ENCODE results near the gene PRPF31. TPM values are rescaled to one million over a fixed set of nuclear protein-coding genes. Genes with fewer than 3 reads are reported as not detected.
"Not testable (repeated sequence)": the region's sequence is repeated elsewhere in the genome, so short reads cannot be mapped to it uniquely, and the experiment has no call there.

The PRPF31 gene
- total RNA-seq, 1 experiment from 2014 or later = 59.7 TPM

DNA sequence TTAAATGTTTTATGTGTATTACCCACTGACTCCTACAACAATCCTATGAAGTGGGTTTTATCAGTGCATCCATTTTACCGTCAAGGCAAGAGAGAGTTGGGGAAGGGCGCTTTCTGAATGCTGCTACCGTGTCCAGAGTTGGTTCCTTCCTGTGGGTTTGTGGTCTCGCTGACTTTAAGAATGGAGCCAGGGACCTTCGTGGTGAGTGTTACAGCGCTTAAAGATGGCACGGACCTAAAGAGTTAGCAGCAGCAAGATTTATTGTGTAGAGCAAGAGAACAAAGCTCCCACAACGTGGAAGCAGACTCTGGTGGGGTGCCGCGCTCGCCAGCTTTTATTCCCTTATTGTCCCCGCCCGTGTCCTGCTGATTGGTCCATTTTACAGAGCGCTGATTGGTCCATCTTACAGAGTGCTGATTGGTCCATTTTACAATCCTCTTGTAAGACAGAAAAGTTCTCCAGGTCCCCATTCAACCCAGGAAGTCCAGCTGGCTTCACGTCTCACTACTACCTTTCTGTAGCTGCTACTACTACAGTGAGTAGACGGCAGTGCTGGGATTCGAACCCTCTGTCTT, 21.0 kb upstream of the PRPF31 start:
- peaks cover 16% of the 10 kb centered on the region for H3K27me3 Mint-ChIP-seq (ENCODE audit: insufficient read depth, unreplicated experiment)
- H3K36me3 Mint-ChIP-seq (ENCODE audit: insufficient read depth, unreplicated experiment) = no peaks in the 10 kb centered on the region
- intact Hi-C loops (cut with micrococcal nuclease) = no loop called here
- H3K27ac Mint-ChIP-seq (ENCODE audit: low read depth, unreplicated experiment) = no peak overlapping the region
- no peak overlapping the region for H3K4me3 Mint-ChIP-seq (ENCODE audit: unreplicated experiment)
- H3K9me3 Mint-ChIP-seq (ENCODE audit: unreplicated experiment) = no peaks in the 10 kb centered on the region
- peaks cover 10% of the 10 kb centered on the region for H3K4me1 Mint-ChIP-seq (ENCODE audit: insufficient read depth, unreplicated experiment)
- TF ChIP-seq CTCF (IDR thresholded peaks at IDR 0.05; ENCODE audit: unreplicated experiment) = no peak
- CTCF ChIA-PET = interaction anchor here (0.7 to 2.7 kb wide), 4 partner anchors 138 to 1065 kb away, joined by 3 to 8 read pairs (median 4); no protein-coding TSS in a partner anchor
- POLR2A ChIA-PET = interaction anchor here (0.6 kb wide), 1 partner anchor 1387 kb away, joined by 4 read pairs; no protein-coding TSS in a partner anchor
- no peak for DNase-seq (ENCODE audit: unreplicated experiment)
- no TSS peak for BruUV-seq (replicated peaks)

DNA sequence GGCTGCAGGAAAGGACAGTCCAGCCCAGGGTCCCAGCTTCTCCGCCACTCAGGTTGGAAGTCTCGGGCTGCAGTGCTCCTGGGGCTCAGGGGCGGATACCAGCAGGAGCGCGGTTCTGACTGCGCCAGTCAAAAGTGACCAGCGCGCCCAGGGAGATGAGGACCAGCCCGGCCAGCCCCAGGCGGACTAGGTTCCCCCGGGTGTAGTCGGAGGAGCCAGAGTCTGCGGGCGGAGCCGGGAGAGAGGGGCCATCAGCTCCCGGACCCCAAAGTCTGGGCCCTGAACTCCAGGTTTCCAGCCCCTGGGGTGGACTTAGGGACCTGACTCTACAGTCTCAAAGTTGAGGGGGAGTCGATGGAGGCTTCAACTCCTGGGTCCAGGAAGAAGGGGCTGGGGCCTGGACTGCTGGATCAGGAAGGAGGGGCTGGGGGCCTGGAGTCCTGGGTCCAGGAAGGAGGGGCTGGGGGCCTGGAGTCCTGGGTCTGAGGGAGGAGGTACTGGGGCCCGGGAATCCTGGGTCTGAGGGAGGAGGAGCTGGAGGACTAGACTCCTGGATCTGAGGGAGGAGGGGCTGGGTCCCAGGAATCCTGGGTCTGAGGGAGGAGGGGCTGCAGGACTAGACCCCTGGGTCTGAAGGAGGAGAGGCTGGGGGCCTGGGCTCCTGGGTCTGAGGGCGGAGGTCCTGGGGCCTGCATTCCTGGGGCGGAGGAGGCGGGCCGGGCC, 20.3 kb upstream of the PRPF31 start:
- Mint-ChIP-seq H3K27me3 (ENCODE audit: insufficient read depth, unreplicated experiment) (peaks cover 16% of the 10 kb centered on the region), H3K4me1 (ENCODE audit: insufficient read depth, unreplicated experiment) (peaks cover 10% of the 10 kb centered on the region), H3K27ac (ENCODE audit: low read depth, unreplicated experiment) (no peak overlapping the region), H3K4me3 (ENCODE audit: unreplicated experiment) (peak overlapping the region; percentile 40), H3K36me3 (ENCODE audit: insufficient read depth, unreplicated experiment) (no peaks in the 10 kb centered on the region), H3K9me3 (ENCODE audit: unreplicated experiment) (no peaks in the 10 kb centered on the region)
- no peak for DNase-seq (ENCODE audit: unreplicated experiment)
- ChIA-PET POLR2A (interaction anchor here (0.6 kb wide), 1 partner anchor 1388 kb away, joined by 4 read pairs; no protein-coding TSS in a partner anchor), CTCF (interaction anchor here (0.6 to 2.7 kb wide), 6 partner anchors 19 to 1064 kb away, joined by 3 to 8 read pairs (median 4); no protein-coding TSS in a partner anchor)
- intact Hi-C loops (cut with micrococcal nuclease) = no loop called here
- TF ChIP-seq CTCF (IDR thresholded peaks at IDR 0.05; ENCODE audit: unreplicated experiment) = no peak
- BruUV-seq (replicated peaks) = no TSS peak

- H3K4me3 Mint-ChIP-seq (ENCODE audit: unreplicated experiment) = peak overlapping the region; percentile 40
- intact Hi-C loops (cut with micrococcal nuclease); H3K36me3 Mint-ChIP-seq (ENCODE audit: insufficient read depth, unreplicated experiment); H3K9me3 Mint-ChIP-seq (ENCODE audit: unreplicated experiment); H3K27ac Mint-ChIP-seq (ENCODE audit: low read depth, unreplicated experiment); BruUV-seq (replicated peaks); DNase-seq (ENCODE audit: unreplicated experiment): not testable (repeated sequence)
- ChIA-PET CTCF (interaction anchor here (0.5 to 2.7 kb wide), 5 partner anchors 18 to 322 kb away, joined by 3 to 8 read pairs (median 3); no protein-coding TSS in a partner anchor), POLR2A (interaction anchor here (0.7 to 1.0 kb wide), 2 partner anchors 11 to 104 kb away, joined by 3 read pairs; no protein-coding TSS in a partner anchor)
- H3K27me3 Mint-ChIP-seq (ENCODE audit: insufficient read depth, unreplicated experiment) = peaks cover 16% of the 10 kb centered on the region
- H3K4me1 Mint-ChIP-seq (ENCODE audit: insufficient read depth, unreplicated experiment) = peaks cover 10% of the 10 kb centered on the region
Observed at GRCh38 chr19:54095859-54096616, 19.5 kb upstream of the PRPF31 start.

DNA sequence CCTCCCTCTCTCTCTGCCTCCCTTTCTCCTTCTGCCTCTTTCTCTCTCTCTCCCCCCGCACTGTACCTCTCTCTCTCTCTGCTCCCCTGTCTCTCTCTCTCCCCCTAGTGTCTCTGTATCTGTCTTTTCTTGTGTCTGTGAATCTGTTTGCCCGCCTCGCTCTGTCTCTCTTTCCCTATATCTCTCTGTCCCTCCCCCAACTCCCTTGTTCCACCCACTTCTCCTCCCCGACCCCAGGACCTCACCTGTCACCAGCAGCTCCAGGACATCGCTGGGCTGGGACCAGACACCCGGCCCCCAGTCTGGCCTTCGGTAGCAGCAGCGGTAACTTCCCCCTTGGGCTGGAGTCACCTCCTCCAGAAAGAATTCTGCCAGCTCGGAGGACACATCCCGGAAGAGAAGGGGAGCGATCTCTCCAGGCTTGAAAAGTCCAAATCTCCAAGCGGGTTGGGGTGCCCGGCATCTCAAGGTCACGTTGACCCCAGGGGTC, 18.9 kb upstream of the PRPF31 start:
- no peaks in the 10 kb centered on the region for H3K36me3 Mint-ChIP-seq (ENCODE audit: insufficient read depth, unreplicated experiment)

More for the DNA sequence above, 18.9 kb upstream of the PRPF31 start:
- CTCF ChIA-PET = interaction anchor here (0.6 to 2.8 kb wide), 4 partner anchors 18 to 304 kb away, joined by 3 to 7 read pairs (median 5); no protein-coding TSS in a partner anchor
- peaks cover 16% of the 10 kb centered on the region for H3K27me3 Mint-ChIP-seq (ENCODE audit: insufficient read depth, unreplicated experiment)
- POLR2A ChIA-PET = interaction anchor here (0.7 to 1.0 kb wide), 3 partner anchors 12 to 103 kb away, joined by 3 to 5 read pairs (median 3); partner anchors contain the start of genes PRPF31 and TFPT
- H3K9me3 Mint-ChIP-seq (ENCODE audit: unreplicated experiment) = no peaks in the 10 kb centered on the region
- BruUV-seq (replicated peaks) = no TSS peak
- peak overlapping the region; percentile 40 for H3K4me3 Mint-ChIP-seq (ENCODE audit: unreplicated experiment)
- intact Hi-C loops (cut with micrococcal nuclease) = no loop called here
- no peak for TF ChIP-seq CTCF (IDR thresholded peaks at IDR 0.05; ENCODE audit: unreplicated experiment)
- H3K4me1 Mint-ChIP-seq (ENCODE audit: insufficient read depth, unreplicated experiment) = peaks cover 10% of the 10 kb centered on the region
- no peak for DNase-seq (ENCODE audit: unreplicated experiment)
- no peak overlapping the region for H3K27ac Mint-ChIP-seq (ENCODE audit: low read depth, unreplicated experiment)
